CD4-positive, alpha-beta T cell treated with Interleukin-2 at 100 ng/mL for 4 hours (primary cell): Measurements from ENCODE around the gene JDP2.
"Not testable (repeated sequence)": the region's sequence is repeated elsewhere in the genome, so short reads cannot be mapped to it uniquely, and the experiment has no call there.

Experiments used
- DNase-seq: peaks from one replicate; pipeline ENCODE4 v3.0.0-alpha.2; 2020; ENCODE audit warnings: low spot score

JDP2 gene

DNA sequence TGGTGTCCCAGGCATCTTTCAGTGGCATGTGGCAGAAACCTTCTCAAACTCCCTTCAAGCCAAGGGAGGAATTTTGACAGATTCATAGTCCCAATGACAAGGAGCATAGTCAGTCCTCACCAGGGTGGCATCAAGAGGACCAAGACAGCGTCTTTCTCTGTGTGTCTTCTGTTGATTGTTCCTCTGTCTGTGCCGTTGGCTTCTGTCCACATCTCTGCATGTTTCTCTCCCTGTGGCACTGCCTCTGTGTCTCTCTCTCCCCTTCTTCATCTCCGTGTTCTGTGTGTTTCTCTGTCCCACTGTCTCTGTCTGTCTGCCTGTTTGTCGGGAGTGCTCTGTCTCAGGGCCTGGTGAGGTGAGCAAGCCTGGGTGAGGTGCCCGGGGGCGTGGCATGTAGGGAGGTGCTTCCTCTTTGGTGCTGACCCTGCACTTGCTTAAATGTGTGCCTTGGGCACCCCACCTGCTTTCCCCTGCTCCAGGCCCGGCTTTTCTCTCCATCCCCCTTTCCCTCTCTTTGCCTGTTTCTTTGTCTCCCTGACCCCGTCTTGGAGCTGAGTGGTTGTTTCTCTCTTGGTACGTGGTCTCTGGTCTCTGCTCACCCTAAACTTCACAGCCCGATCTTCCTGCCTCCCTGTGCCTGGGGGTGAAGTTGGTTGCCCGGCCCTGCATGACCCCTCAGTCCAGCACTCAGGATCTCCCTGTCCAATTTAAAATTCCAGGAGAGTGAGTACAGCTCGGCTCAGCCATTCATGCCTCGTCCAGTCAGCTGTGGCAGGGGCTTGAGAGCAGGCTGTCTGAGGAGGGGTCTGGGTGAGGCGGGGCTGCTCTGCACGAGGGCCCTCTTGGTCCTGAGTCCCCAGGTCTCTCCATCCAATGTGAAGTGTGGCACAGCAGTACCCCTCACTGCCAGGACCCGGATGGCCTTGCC is 28.5 kb downstream of the JDP2 start:
- no peak for DNase-seq

DNA sequence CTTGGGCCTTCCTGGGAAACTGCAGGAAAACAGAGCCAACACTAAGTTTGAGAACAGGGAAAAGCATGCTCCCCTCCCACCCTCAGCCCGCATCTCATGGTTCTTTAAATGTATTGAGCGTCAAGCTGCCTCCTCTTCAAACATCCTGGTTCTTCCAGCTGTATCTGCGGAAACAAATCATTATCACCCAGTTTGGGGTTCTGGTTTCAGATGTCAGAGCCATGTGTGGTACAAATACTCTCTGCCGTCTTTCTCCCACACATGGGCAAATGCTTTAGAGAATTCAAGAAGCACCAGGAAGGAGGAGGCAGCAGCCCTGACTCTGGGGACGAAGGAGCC is 29.1 kb downstream of the JDP2 start:
- DNase-seq, result no peak

DNA sequence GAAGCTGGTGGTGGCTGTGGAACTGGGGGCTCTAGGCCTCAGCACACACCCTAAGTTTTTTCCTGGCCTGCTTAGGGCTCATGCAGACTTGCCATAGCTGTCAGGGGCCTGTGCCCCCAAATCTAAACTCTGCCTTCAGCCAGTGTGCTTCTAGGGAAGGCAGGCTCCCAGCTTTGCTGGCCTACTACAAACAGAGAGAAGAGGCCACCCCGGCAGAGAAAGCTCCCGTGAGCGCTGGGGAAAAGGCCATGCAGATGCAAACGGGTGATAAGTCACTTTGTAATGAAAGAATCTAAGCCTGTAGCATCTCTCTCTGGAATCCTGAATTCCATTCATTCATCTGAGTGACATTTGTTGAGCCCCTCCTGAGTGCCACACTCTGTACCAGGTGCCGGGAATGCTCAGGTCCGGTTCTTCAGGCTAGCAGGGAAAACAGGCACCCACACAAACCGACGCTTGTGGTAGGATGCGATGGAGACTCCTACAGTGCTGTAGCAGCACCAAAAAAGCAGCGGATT is 29.9 kb downstream of the JDP2 start:
- no peak for DNase-seq

DNA sequence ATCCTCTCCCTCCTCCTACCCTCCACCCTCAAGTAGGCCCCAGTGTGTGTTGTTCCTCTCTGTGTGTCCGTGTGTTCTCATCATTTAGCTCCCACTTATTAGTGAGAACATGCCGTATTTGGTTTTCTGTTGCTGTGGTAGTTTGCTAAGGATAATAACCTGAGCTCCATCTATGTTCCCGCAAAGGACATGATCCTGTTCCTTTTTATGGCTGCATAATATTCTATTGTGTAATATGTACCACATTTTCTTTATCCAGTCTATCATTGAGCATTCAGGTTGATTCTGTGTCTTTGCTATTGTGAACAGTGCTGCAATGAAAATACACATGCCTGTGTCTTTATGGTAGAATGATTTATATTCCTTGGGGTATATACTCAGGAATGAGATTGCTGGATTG is 30.5 kb downstream of the JDP2 start:
- no peak for DNase-seq

DNA sequence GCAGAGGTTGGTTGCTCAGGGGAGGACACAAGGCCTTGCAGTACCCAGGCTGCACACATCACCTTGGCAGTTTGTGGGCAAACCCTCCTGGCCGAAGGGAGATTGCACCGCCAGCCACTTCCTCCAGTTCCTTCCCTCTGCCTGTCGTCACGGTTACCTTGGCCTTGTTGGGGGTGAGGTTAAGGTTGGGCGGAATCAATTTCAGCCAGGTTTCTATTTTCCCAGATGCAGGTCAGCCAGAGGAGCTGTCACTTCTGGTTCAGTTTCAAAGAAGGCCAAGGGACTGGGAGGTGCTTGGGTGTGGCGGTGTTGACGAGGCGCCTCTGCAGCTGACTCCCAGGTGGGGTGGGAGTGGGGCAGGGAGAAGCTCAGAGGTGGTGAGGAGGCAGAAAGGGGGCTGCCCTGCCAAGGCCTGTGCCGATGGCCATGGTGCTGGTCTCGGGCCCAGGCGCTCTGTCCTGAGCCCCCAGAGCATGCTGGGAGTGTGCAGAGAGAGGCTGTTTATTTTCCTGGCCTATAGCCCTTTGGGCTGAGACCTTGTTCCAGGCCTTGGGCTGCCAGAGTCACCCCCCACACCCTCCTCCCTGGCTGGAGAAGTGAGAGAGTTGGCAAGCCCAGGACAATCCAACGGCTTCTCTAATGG is 31.4 kb downstream of the JDP2 start:
- no peak for DNase-seq

DNA sequence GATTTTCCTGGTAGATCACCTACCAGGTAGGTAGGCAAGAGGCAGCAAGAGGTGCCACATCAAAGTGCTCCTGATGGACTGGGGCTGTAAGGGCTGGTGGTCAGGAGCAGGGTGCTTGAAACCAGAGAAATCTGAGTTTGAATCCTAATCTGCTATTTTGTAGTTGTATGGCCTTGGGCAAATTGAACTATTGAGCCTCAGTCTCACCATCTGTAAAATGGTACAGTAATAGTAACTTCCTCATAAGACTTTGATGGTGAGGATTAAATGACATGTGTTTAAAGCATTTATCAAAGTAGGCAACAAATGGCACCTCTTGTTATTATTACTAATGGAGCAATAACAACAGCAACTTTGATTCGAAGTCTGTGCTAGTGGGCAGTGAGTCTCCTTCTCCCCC is 32.0 kb downstream of the JDP2 start:
- no peak for DNase-seq

DNA sequence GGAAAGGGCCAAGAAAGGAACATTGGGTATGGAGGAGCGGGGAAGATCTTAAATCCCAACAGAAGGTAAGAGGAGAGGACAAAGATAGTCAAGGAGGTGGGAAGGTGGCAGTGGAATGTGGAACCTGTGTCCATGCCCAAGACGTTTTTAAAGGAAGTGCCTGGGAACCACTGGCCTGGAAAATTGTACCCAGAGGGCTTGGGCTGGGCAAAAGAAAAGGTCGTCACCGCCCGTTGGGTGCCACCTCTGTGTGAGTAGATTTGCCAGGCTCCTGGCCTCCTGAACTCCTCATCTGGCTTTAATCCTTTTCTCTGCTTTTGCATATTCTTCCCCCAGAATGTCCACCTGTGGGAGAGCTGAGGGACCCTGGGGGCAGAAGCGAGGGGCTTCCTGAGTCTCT is 32.6 kb downstream of the JDP2 start:
- DNase-seq, result no peak

DNA sequence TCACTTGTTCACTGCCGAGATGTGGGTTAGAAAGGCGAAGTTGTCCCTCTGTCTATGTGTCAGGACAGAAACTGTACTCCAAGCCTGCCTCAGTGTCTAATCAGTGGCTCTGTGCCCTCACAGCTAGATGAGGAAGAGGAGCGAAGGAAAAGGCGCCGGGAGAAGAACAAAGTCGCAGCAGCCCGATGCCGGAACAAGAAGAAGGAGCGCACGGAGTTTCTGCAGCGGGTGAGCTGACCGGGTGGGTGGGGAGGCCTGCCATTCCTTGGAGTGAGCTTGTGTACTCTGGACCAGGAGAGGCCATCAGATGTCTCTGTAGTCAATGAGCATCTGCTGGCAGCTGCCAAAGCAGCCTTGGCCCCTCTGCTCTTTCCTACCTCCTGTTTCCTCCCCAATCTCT is 33.5 kb downstream of the JDP2 start:
- DNase-seq, result no peak

DNA sequence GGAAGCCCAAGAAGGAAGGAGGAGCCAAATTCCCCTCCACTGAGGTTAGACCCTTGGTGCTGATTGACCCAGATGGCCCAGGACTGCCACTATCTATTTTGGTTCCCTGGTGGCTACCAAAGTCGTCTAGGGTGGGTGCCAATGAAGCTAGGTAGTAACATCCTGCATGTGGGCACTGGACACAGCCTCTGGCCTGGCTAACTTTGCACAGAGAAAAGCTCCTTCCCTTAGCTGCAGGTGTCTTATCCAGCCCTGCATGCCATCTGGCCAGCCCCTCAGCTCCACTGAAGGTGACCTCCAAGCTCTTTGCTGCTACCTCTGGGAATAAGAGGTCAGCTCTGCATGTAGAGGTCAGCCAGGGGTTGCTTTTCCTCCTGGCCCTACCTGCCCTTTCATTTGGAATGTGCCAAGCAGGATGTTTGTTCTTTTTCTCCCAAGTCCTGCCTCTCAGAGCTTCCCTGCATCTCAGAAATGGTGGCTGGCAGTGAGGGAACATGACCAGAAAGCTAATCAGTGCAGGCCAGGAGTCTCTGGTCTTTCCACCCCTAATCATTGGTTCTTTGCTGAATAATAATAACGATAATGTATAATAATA is 34.0 kb downstream of the JDP2 start:
- DNase-seq, result no peak

DNA sequence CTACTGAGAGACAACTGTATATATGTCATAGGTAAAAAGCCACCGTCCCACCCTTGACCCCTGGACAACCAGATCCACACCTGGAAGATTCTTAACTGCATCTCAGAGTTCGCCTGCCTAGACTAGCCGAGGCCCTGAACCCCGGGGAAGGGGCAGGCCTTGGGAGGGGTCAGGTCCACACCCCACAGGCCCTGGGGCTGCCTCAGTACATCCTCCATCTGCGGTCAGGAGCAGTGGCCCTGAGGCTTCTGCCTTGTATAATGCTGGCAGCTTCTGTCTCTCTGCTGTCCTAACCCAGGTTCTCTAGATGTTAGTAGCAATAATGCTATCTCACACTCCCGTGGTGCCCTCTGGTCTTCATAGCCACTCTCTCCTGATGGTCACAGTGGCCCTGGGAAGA is 36.8 kb downstream of the JDP2 start:
- DNase-seq, result no peak

DNA sequence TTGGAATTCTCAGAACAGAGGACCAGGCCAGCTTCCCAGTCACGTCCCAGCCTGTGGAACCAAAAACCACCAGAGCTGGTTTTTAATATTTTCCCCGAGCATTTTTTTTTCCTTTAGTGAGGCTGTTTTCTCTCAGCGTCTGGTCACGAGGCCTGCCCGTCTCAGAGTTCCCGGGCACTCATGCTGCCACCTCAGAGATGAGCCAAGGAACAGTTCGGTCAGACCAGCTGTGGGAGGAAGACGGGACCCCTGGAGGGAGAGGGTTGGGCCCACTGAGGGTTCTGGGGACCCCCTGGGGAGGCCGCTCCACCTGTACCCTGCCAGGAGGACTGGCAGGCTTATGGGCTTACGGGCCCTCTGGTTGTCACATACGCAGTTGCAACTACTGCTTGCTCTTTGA is 39.9 kb downstream of the JDP2 start:
- no peak for DNase-seq

DNA sequence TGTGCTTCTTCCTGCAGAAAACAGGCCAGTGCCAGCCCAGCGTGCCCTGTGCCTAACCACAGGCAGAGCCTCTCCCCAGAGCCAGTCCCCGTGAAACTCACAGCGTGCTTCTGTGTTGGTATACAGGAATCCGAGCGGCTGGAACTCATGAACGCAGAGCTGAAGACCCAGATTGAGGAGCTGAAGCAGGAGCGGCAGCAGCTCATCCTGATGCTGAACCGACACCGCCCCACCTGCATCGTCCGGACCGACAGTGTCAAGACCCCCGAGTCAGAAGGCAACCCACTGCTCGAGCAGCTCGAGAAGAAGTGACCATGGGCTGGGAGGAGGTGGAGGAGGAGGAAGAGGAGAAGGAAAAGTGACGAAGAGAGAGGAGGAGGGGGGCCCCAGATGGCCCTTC is 41.3 kb downstream of the JDP2 start:
- DNase-seq, result no peak

DNA sequence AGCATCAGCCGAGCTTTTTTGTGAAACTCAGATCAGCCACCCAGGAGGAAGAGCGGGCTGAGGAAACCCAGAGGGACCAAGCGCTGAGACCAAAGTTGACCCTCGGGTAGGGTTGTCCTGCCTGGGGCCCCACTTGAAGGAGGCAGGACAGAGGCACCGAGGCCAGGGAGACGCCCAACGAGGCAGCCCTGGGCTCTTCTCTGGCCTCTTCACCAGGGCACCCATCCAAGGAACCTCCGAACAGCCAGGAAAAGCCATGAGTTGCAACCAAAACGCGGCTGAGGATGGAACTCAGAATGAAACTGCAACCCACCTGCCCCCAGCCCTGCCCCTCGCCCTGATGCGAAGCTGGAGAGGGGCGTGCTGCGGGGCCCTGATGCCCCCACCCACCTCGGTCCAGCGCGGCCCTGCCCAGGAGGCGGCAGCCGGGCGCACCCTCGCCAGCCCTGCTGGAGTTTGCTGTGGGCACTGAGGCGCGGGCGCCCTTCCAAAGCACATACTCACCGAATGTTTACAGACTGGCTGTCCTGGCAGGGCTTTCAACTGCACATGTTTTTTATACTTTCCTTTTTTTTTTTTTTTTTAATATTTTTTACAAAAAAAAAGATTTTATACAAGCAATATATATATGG is 41.9 kb downstream of the JDP2 start:
- DNase-seq, result no peak

DNA sequence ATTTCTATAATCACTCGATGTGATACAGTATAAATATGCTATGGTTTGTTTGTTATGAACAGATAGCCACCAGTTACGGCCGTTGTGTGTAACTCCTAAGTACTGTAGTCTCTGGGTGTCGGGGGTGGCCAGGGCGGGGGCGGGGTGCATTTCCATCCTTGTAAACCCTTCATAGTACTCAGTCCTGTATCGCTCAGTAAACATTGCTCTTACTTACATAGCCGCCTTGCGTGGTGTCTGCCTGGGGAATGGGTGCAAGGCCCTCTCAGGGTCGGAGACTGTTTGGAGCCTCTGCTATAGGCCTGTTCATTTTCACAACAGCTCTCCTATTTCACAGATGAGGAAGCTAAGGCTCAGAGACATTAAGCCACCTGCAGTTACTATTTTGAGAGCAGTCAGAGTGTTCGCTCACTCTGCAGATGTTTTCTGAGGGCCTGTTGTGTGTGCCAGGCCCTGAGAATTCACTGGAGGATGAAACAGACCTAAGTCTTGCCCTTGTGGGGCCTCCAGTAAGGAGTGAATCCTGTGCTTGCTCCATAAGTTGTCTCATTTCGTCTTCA is 42.5 kb downstream of the JDP2 start:
- DNase-seq, result no peak

DNA sequence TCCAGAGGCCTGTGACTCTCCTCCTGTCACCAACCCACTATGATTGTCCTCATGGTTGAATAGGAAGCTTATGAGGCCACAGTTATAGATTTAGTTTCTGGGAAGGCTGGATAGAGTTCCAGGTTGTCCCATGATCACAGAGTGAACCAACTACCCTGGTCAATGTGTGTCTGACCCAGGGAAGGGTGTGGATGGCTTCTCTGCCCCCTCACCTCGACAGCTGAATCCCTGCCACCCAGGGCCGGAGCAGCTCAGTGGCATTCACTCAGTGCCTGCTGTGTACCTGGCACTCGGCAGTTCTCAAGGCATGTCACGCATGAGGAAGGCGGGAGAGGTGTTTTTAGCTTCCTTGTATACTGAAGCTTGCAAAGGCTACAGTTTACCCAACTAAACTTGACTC is 43.2 kb downstream of the JDP2 start:
- no peak for DNase-seq

DNA sequence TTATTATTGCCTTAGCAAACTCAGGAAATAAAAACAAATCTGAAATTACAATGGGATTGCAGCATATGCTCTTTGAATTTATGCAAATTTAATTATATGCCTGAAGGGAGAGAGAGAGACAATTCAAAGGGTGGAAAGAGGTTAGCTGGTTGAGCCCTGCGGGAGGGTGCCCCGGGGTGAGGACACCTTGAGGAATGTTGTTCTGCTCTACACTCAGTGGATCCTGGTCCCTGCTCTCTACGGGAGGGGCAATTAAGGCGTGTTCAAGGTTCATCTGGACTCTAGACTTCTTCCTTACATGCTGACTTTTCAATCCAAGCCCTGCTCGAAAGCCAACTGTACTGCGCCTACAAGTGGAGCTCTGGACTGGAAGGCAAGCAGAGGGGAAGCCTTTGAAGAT is 46.3 kb downstream of the JDP2 start:
- DNase-seq, result not testable (repeated sequence)

DNA sequence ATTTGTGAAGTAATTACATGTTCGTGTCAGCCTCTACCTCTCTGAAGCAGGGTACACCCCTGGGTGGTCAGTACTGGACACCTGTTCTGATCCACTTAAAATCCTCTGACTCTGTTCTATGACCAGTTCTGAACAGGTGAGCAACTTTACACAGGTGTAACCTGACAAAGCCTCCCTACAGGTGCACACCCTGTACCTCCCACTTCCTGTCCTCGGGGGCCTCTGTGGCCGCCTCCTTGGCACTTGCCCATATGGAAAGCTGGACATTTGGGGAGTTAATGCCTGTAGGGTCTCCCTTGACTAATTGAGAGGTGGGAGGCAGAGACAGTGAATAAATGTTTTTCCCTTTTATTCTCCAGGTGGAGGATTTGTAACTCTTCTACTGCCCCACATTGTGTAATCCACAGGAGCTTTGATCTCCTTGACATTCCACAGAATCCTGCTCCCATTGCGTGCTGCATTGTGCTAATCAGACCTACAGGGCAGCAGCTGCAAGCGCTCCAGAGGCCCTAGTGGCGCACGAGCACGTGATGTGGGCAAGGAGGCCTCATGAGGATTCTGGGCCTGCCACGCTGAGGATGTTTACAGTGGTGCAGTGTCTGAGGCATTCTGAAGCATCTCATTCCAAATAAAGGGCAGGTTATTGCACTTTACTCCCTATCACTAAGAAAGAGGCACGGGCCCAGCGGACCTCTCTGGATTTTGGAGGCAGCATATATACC is 48.6 kb downstream of the JDP2 start:
- DNase-seq, result no peak

DNA sequence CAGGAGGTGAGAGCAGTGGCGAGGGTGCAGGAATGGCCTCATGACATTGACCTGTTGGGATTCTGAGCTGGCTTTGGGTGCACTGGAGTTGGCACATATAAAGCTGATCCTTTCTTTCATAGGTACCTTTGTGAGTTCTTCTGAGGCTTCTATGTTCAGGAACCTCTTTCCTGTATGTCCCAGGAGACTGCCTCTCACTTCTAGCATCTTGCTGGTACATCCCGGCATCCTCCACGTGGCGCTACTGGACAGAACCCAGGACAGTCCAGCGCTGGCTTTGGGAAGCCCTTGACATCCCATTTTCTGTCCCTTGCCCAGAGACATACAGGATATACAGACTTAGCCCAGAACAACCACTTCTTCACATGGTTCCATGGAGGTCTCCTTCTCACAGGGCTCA is 50.1 kb downstream of the JDP2 start:
- DNase-seq, result no peak

DNA sequence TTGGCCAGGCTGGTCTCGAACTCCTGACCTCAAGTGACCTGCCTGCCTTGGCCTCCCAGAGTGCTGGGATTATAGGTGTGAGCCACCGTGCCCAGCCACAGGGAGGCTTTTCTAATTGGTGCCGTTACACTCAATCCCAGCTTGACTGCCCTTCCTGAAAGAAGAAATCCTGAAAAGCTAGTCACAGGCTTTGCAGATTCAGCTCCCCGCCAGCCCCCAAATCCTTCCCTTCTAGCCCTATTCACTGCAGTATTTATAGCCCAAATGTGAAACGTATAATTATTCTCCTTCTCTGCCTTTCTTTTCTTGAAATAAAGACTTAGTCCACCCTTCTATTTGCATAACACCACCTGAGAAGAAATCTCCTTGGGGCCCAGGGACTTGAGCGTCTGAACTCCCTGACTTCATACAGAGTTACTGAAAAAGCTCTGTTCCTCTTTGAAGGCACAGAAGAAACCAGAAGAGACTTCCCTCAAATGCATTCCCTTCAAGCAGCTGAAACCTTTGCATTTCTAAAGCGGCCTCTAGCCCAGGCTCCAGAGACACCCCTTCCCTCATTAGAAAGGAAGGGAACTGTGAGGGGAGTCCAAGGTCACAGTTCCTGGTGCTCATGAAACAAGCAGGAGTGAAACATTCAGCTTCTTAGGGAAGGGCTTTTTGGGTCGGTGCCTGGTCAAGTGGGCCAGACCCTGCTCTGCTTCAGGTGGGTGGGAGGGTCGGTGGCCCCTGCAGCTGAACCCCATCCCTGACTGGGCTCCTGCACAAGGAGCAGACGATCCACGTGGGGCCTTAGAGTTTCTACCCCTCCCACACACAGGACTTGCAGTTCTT is 52.2 kb downstream of the JDP2 start:
- DNase-seq, result no peak

DNA sequence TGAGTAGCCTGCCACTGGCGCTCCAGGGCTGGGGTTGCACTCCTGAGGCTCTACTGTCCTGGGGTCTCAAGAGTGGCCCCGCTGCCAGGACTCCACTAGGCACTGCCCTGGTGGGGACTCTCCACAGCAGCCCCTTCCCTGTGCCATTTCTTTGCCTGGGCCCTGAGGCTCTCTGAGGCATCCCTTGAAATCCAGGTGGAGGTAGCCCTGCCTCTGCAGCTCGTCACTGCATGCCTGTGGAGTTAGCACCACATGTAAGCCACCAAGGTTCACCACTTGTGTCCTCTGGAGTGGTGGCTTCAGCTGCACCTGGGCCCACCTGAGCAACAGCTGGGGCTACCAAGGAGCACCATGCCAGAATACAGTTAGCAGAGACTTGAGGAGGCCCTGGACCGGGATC is 54.5 kb downstream of the JDP2 start:
- DNase-seq, result no peak
